ENCODE measurements around the gene PGK1.
"Not testable (repeated sequence)": the region's sequence is repeated elsewhere in the genome, so short reads cannot be mapped to it uniquely, and the experiment has no call there.

The PGK1 gene

DNA sequence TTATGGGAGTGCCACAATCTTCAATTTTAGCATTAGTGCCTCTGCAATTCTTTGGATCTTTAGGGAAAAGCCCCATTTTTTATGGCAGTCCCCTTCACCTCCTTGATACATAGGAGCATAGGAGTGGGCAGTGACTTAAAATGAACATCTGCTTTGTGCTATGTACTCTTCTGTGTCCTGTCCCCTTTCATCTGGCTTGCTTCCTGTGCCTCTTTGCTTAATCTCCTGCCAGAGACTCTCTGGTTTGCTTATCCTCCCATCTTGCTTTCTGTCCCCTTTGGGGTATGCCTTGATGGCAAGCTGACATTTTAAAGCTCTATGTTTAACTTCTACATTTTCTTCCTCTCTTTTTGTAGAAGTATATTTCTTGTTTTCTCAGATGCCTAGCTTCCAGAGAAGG is 12.3 kb downstream of the PGK1 start:
- no peak for DNase-seq (ENCODE audit: low spot score)

- DNase-seq (ENCODE audit: low spot score) = no peak
These were observed 12.7 kb downstream of the PGK1 start for GRCh38 chrX:78116766-78117165.

DNA sequence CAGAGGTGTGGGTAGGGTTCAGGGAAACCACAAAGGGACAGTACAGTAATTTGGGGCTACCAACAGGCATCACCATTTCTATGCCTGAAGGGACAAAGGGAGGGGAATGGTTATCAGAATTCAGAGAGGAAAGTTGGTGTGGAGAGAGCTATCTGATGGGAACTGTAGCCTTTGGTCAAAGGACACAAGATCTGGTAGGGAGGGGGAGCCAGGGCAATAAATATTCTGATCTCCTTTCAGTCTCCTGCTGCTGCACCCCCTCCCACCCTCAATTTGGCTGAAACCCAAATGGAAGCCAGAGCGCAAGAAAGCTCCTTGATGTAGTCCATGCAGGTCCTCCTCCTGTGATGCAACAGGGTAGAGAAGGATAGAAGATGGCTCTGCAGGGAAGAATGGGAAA is 14.6 kb downstream of the PGK1 start:
- DNase-seq (ENCODE audit: low spot score) = no peak

GRCh38 chrX:78119521-78120227 is 15.6 kb downstream of the PGK1 start:
- DNase-seq (ENCODE audit: low spot score) = no peak

DNA sequence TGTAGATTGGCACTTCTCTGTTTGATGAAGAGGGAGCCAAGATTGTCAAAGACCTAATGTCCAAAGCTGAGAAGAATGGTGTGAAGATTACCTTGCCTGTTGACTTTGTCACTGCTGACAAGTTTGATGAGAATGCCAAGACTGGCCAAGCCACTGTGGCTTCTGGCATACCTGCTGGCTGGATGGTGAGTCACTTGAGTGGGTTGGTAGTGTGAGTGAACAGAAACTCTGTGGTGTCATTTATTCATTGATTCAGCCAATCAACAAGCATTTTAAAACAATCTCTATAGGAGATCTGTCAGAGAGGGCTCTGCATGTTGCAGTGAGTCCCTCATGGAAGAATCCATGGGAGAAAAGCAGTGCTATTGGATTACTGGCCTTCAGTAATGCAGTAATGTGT is 19.1 kb downstream of the PGK1 start:
- DNase-seq (ENCODE audit: low spot score) = no peak

DNA sequence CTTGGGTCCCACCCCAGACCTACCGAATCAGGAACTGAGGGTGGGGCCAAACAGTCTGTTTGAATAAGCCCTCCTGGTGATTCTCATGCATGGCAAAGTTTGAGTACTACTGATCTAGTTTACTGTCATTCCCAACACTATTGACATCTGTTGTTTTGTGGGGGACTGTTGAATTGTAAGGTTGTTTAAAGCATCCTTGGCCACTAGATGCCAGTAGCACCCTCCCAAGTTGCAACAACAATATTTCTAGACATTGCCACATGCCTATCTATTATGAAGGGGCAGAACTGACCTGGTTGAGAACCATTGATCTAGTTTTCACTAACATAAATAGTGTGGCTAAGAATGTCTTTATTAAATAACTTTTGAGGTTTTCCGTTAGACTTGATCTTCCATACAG is 20.3 kb downstream of the PGK1 start:
- no peak for DNase-seq (ENCODE audit: low spot score)

- DNase-seq (ENCODE audit: low spot score) = no peak
These were observed 21.1 kb downstream of the PGK1 start for GRCh38 chrX:78125148-78125547.

DNA sequence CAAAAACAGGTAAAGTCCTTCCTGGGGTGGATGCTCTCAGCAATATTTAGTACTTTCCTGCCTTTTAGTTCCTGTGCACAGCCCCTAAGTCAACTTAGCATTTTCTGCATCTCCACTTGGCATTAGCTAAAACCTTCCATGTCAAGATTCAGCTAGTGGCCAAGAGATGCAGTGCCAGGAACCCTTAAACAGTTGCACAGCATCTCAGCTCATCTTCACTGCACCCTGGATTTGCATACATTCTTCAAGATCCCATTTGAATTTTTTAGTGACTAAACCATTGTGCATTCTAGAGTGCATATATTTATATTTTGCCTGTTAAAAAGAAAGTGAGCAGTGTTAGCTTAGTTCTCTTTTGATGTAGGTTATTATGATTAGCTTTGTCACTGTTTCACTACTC is 21.7 kb downstream of the PGK1 start:
- DNase-seq (ENCODE audit: low spot score) = not testable (repeated sequence)

GRCh38 chrX:78129714-78130113 is 25.7 kb downstream of the PGK1 start:
- no peak for DNase-seq (ENCODE audit: low spot score)

- DNase-seq (ENCODE audit: low spot score) = no peak
These were observed 26.3 kb downstream of the PGK1 start for GRCh38 chrX:78130396-78130795.

GRCh38 chrX:78131117-78131516 is 27.1 kb downstream of the PGK1 start:
- DNase-seq (ENCODE audit: low spot score) = no peak

DNA sequence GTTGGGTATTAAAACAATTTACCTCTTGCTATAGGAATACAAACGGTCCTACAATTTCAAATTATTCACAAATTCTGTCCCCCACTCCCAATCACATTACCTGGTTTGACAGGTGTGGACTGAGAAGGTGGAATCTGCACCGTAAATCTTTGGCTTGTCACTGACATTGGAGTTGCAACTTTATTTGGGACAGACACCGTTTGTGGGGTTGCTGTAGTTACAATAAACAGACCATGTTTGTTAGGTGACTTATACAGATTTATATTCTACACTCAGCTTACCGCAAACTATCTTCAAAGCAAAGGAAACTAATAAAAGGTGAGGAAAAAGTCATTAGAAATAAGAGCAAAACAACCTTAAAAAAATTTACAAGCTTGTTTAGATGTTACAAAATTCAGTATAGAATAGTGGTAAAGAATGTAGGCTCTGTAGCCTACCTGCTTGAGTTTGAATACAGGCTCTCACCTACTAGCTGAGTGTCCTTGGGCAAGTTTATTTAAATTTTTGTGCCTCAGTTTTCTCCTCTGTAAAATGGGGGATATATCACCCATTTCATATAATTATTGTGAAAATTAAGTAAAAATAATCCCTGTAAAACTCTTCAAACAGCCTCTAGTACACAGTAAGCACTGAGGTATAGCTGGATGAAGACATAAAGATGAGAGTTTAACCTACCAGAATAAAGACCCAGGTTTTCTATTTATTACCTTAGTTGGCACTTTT is 29.4 kb downstream of the PGK1 start:
- DNase-seq (ENCODE audit: low spot score) = no peak

DNA sequence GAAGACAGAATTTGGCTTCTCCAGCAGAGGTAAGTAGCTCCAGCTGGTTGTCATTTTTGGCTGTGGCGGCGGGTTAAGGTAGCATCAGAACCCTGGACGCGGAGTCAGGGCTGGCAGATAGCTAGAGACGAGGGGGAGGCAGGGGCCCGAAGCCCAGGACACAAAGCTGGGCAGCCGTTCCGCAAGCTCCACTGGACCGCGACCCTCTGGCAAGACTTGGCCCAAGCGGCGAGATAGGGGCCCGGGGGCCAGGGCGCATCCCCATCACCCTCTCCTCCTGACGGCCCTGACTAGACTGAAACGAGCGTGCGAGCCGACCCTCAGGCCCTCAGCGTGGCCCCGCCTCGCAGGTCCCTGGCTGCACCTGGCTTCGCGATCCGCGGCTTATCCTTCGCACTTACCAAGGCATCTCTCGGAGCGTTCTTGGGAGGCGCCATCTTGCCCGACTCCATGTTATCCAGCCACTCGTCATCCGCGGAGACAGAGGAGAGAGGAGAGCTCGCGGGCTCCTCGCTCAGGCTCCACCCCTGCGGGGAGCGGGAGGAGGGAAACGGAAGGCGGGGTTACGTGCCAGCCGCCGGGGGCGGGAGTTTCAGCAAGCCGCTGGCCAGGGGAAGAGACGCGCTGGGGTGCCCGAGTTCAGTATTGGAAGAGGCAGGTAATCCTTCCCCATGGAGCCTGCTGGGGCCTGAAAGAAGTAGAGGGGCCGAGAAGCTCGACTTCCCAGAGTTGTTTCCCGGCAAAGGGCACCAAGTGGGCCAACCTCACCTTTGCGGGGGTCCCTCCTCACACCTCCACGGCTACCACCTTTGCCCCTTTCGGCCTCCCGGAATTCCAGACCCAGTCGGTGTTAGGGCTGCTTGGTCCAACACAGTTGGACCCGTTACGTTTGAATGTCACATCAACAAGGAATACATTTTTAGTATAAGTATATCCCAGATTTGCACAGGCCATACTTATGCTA is 35.4 kb downstream of the PGK1 start, which contains the start of gene TAF9B:
TSS of gene TAF9B (minus strand) at position 491 of the 964 bp plus-strand sequence. CDS start at position 452, 39 bp downstream.
- peak; percentile 94 for DNase-seq (ENCODE audit: low spot score)

DNA sequence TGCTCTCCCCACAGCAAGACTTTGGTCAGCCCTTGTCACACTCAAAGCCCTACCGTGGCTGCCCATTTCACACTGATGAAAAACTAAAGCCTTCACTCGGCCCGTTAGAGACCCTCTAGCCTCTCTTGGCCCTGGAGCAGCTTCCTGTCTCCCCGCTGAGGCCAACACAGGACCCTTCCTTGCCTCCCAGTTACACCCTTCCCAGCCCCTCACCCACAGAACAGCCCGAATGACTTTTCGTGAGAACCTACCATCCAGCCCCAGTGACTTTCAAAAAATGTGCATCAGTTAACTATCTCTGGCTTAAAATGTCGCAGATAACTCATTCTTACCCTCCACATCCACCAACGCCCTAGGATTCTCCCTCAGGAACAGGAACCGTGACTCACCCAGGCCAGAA is 36.2 kb downstream of the PGK1 start:
- no peak for DNase-seq (ENCODE audit: low spot score)

DNA sequence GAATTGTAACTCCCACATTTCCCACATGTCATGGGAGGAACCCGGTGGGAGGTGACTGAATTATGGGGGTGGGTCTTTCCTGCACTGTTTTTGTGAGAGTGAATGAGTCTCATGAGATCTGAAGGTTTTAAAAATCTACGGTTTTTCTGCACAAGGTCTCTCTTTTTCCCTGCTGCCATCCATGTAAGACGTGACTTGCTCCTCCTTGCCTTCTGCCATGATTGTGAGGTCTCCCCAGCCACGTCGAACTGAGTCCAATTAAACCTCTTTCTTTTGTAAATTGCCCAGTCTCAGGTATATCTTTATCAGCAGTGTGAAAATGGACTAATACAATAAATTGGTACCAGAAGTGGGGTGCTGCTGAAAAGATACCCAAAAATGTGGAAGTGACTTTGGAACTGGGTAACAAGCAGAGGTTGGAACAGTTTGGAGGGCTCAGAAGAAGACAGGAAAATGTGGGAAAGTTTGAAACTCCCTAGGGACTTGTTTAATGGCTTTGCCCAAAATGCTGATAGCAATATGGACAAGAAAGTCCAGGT is 43.0 kb downstream of the PGK1 start:
- DNase-seq (ENCODE audit: low spot score) = not testable (repeated sequence)

- DNase-seq (ENCODE audit: low spot score) = not testable (repeated sequence)
These were observed 53.3 kb downstream of the PGK1 start for GRCh38 chrX:78157373-78157772.

DNA sequence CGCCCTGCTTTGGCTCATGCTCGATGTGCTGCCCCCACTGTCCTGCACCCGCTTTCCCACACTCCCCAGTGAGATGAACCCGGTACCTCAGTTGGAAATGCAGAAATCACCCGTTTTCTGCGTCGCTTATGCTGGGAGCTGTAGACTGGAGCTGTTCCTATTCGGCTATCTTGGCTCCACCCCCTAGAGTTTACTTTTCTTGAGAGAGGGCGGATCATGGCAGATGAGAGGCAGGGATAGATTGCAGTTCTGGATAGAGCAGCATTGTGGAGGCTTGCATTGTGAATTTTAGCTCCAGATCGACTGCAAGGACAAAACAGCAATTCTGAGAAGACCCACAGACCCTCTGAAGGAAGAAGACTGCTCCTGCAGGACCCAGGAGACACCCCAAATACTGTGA is 53.8 kb downstream of the PGK1 start:
- not testable (repeated sequence) for DNase-seq (ENCODE audit: low spot score)

- DNase-seq (ENCODE audit: low spot score) = not testable (repeated sequence)
These were observed 56.7 kb downstream of the PGK1 start for GRCh38 chrX:78160711-78161110.

- DNase-seq (ENCODE audit: low spot score) = not testable (repeated sequence)
These were observed 59.1 kb downstream of the PGK1 start for GRCh38 chrX:78163175-78163574.

DNA sequence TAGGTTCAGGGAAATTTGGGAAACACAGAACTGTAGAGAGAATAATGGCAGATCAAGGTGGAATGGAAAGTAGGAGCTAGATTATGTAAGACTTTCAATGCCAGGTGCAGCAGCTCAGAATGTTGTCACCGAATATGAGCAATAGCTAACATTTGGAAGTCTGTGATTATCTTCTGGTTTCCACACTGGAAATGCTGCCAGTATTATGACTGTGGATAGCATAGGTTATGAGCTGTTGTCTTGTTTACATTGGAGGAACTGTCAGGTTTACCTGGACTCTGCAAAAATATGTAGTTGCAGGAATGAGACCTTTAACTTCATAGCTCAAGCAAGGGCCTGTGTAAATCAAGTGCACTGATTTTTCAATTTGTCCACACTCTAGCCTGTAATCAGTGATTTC is 61.4 kb downstream of the PGK1 start:
- no peak for DNase-seq (ENCODE audit: low spot score)

DNA sequence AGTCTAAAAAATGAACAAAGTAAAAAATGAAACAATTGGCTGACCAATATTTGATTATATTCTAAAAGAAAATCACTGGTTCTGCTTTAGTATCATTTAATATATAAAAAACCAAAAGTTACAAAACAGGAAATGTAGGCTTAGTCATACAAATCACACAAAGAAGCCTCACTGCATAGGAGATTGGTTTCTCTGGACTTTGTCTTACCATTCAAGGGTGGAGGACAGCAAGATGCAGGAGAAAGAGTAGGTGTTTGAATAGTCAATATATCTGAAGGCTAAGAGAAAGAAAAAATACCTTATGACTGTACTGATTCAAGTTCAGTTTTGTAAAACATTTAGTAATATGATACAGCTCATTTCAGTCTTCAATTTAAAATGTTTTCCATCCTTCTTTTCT is 64.0 kb downstream of the PGK1 start:
- DNase-seq (ENCODE audit: low spot score) = no peak

All from AG20443 (cell line).